HL-60 (cell line): Measurements from ENCODE around the gene ZNF839.

Experiments
- DNase-seq, 2 experiments: peaks; one replicate each; pipeline ENCODE4 v3.0.0-alpha.2; 2010 to 2020; ENCODE audit warnings: low read depth in 1 of 2, low spot score in 1 of 2
- H3K27ac ChIP-seq: fragments of 250-450 bp; sonication (Bioruptor Pico); replicated peaks from 2 replicates; pipeline ENCODE4 v1.5.1; 2020; ENCODE audit warnings: mild to moderate bottlenecking, moderate library complexity
- H3K27me3 ChIP-seq: fragments of 250-450 bp; sonication (Bioruptor Pico); 2 replicates; pipeline ENCODE4 v1.5.1; 2021; ENCODE audit warnings: mild to moderate bottlenecking, moderate library complexity; ENCODE audit not compliant: insufficient read depth, poor library complexity, severe bottlenecking
- H3K4me3 ChIP-seq: replicated peaks from 2 replicates; pipeline ENCODE4 v1.5.1; 2011; ENCODE audit warnings: mild to moderate bottlenecking, control low read depth, low read length; ENCODE audit not compliant: insufficient read depth
- GABPA ChIP-seq: IDR thresholded peaks from 2 replicates; pipeline ENCODE4 v1.6.1; 2012; ENCODE audit warnings: low read depth
- POLR2AphosphoS5 ChIP-seq: IDR thresholded peaks from 2 replicates; pipeline ENCODE4 v1.6.1; 2012; ENCODE audit warnings: low read depth
- REST ChIP-seq: IDR thresholded peaks from 2 replicates; pipeline ENCODE4 v1.6.1; 2012; ENCODE audit warnings: low read depth; ENCODE audit not compliant: insufficient replicate concordance
- SPI1 ChIP-seq: IDR thresholded peaks from 2 replicates; pipeline ENCODE4 v1.6.1; 2012; ENCODE audit warnings: low read depth, mild to moderate bottlenecking, borderline replicate concordance
- TF ChIP-seq, protein P1 (sequence below): IDR thresholded peaks from one replicate; pipeline ENCODE4 v1.5.1; 2011; ENCODE audit warnings: low read length, control low read depth, inconsistent platforms; ENCODE audit not compliant: insufficient read depth

ZNF839 gene

GRCh38 chr14:102280376-102280962 is 39.1 kb upstream of the ZNF839 start:
- no peaks in the 10 kb centered on the region for H3K27me3 ChIP-seq
- no peak for TF ChIP-seq REST
- no peak for TF ChIP-seq GABPA
- TF ChIP-seq, protein P1, sequence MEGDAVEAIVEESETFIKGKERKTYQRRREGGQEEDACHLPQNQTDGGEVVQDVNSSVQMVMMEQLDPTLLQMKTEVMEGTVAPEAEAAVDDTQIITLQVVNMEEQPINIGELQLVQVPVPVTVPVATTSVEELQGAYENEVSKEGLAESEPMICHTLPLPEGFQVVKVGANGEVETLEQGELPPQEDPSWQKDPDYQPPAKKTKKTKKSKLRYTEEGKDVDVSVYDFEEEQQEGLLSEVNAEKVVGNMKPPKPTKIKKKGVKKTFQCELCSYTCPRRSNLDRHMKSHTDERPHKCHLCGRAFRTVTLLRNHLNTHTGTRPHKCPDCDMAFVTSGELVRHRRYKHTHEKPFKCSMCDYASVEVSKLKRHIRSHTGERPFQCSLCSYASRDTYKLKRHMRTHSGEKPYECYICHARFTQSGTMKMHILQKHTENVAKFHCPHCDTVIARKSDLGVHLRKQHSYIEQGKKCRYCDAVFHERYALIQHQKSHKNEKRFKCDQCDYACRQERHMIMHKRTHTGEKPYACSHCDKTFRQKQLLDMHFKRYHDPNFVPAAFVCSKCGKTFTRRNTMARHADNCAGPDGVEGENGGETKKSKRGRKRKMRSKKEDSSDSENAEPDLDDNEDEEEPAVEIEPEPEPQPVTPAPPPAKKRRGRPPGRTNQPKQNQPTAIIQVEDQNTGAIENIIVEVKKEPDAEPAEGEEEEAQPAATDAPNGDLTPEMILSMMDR: no peak
- TF ChIP-seq SPI1: no peak
- TF ChIP-seq POLR2AphosphoS5: no peak
- no peak overlapping the region for H3K27ac ChIP-seq
- H3K4me3 ChIP-seq: no peak overlapping the region
- no peak for DNase-seq

DNA sequence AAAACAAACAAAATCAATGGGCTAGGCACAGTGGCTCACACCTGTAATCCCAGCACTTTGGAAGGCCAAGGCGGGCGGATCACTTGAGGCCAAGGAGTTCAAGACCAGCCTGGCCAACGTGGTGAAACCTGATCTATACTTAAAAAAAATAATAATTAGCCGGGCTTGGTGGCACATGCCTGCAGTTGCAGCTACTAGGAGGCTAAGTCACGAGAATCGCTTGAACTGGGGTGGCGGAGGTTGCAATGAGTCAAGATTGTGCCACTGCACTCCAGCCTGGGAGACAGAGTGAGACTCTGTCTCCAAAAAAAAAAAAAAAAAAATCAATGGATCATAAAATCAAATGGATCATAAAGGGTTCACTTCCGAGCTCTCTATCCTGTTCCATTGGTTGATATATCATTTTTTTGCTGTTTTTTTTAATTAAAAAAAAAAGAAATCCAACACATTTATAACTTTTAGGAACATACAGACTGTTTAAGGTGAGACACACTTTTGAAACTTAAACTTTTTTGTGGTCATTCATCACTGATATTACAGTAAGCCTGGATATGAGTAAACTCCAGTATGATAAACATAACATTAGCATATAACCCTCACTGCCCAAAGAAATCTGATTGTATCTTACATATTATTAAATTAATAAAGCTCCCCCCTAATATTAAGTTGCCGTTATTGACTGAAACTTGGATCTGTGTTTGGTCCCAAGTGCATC is 36.6 kb upstream of the ZNF839 start:
- TF ChIP-seq, protein P1: no peak
- TF ChIP-seq REST: no peak
- no peak for TF ChIP-seq POLR2AphosphoS5
- no peak for TF ChIP-seq GABPA
- TF ChIP-seq SPI1: no peak
- Histone ChIP-seq H3K4me3 (no peak overlapping the region), H3K27me3 (no peaks in the 10 kb centered on the region), H3K27ac (no peak overlapping the region)
- DNase-seq: no peak

DNA sequence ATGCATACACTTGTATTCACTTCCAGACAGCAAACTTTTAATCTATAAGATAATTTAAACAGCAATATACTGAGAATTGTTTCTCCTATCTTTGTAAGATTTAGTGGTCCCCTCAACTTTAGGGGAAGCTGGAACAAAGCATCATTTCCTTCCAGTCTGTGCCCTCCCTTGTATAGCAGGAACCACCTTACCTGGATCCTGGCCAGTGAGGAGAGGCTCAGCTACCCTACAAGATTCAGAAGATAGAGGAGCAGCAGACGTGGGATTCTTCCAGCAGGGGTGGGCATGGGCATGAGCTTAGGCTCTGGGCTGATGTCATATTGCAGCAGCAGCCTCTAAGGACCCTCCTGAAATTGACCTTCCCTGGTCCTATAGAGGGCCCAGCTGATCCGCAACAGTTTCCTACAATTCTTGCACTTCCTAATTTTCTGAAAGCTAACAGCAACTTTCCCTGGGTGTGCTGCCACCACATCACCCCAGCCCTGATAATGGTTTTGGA is 35.9 kb upstream of the ZNF839 start:
- no peak overlapping the region for H3K4me3 ChIP-seq
- no peaks in the 10 kb centered on the region for H3K27me3 ChIP-seq
- no peak for TF ChIP-seq POLR2AphosphoS5
- no peak for TF ChIP-seq GABPA
- TF ChIP-seq SPI1: no peak
- TF ChIP-seq, protein P1: no peak
- no peak for TF ChIP-seq REST
- H3K27ac ChIP-seq: no peak overlapping the region
- no peak for DNase-seq
